LNCAP (cell line): ENCODE results near the gene ELL.

ENCODE experiments used
- TF ChIP-seq, protein P1 (sequence below): fragments of 450-650 bp; IDR thresholded peaks from 2 replicates; pipeline ENCODE4 v1.5.1; 2017; ENCODE audit warnings: mild to moderate bottlenecking

Gene ELL

DNA sequence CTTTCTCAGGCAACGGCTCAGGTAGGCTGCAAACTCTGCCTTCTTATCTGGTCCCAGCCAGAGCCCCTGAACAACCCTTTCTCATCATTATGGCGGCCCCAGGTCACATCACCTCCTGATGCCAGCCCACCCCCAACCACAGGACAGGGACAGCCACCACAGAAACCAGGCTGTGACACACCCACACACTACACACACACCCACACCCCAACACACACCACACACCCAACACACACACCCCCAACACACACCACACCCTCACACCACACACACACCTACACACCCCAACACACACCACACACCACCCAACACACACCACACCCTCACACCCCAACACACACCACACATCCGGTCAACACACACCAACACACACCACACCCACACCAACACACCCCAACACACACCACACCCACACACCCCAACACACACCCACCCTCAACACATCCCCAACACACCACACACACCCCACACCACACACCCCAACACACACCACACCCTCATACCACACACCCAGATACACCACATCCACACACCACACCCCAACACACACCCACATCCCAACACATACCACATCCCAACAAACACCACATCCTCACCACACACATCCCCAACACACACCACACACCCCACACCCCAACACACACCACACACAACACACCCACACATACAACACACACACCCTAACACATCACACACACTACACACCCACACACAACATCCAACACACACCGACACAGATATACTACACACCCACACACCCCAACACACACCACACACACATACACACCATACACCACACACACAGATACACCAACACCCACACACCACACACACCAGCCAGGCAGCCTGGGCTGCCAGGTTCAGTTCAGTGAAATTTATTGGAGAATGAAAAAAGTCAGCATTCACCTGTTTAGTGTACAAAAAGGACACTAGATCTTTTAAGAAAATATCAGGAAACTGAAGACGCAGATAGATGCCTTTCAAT is 79.8 kb downstream of the ELL start:
- TF ChIP-seq, protein P1, sequence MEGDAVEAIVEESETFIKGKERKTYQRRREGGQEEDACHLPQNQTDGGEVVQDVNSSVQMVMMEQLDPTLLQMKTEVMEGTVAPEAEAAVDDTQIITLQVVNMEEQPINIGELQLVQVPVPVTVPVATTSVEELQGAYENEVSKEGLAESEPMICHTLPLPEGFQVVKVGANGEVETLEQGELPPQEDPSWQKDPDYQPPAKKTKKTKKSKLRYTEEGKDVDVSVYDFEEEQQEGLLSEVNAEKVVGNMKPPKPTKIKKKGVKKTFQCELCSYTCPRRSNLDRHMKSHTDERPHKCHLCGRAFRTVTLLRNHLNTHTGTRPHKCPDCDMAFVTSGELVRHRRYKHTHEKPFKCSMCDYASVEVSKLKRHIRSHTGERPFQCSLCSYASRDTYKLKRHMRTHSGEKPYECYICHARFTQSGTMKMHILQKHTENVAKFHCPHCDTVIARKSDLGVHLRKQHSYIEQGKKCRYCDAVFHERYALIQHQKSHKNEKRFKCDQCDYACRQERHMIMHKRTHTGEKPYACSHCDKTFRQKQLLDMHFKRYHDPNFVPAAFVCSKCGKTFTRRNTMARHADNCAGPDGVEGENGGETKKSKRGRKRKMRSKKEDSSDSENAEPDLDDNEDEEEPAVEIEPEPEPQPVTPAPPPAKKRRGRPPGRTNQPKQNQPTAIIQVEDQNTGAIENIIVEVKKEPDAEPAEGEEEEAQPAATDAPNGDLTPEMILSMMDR = no peak

DNA sequence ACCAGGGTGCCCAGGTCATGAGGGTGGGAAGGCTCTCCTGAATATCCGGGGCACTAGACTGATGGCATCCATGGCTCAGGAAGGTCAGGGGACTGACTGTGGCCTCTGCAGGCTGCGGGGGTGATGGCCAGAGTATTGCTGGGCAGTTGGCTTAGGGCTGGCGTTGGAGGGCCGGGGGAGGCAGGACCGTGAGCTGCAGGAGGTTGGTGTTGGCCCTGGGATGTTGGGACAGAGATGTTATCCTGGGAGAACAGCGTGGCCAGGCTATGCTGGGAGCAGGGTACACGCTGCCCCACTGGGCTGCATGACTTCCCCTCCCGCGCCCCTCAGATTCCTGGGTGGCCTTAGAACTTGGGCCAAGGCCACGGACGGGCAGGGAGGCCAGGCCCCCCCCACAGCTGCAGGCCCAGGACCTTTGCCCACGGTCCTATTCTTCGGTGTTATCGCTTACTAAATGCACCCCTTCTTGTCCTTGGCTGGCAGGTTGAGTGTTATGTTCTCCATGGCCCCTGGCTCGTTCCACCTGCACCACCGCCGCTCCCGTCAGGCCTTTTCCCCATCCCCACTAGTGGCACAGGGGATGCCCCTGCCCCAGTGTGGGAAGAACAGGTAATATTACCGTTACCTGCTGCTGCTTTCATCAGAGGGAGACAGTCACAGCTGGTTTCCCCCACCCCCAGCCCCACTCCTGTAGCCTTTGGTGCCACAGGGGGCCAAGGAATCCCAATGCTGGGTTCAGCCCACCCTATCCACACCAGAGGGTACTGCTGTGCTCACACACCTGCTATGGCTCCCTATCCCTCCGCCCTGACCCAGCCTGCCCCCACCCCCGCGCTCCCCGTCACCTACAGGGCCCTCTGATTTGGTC is 80.7 kb downstream of the ELL start:
- TF ChIP-seq, protein P1 = no peak

- TF ChIP-seq, protein P1 = no peak; the same call in 1 of the 2 replicates
Observed at GRCh38 chr19:18440415-18440877, 81.4 kb downstream of the ELL start.

- TF ChIP-seq, protein P1 = no peak
Observed at GRCh38 chr19:18439910-18440237, 82.0 kb downstream of the ELL start.

GRCh38 chr19:18439025-18439909 is 82.6 kb downstream of the ELL start:
- TF ChIP-seq, protein P1 = no peak

- TF ChIP-seq, protein P1 = no peak
Observed at GRCh38 chr19:18438331-18439024, 83.4 kb downstream of the ELL start.
